ENCODE data around the gene EXOC1.

GRCh38 chr4:55837903-55838302, 15.5 kb upstream of the EXOC1 start:
- TF ChIP-seq CTCF (IDR thresholded peaks at IDR 0.05) (no peak), POLR2A (IDR thresholded peaks at IDR 0.05) (no peak)

All from testis (tissue), 2 donors.